DMS114 treated with DMSO at 0.1 percent for 48 hours (cell line): ENCODE data around the gene TRMU.

ENCODE experiments used
- DNase-seq: peaks from one replicate; lab custom pipeline; 2025; ENCODE audit not compliant: unreplicated experiment; lab: John Stamatoyannopoulos, UW

TRMU gene

DNA sequence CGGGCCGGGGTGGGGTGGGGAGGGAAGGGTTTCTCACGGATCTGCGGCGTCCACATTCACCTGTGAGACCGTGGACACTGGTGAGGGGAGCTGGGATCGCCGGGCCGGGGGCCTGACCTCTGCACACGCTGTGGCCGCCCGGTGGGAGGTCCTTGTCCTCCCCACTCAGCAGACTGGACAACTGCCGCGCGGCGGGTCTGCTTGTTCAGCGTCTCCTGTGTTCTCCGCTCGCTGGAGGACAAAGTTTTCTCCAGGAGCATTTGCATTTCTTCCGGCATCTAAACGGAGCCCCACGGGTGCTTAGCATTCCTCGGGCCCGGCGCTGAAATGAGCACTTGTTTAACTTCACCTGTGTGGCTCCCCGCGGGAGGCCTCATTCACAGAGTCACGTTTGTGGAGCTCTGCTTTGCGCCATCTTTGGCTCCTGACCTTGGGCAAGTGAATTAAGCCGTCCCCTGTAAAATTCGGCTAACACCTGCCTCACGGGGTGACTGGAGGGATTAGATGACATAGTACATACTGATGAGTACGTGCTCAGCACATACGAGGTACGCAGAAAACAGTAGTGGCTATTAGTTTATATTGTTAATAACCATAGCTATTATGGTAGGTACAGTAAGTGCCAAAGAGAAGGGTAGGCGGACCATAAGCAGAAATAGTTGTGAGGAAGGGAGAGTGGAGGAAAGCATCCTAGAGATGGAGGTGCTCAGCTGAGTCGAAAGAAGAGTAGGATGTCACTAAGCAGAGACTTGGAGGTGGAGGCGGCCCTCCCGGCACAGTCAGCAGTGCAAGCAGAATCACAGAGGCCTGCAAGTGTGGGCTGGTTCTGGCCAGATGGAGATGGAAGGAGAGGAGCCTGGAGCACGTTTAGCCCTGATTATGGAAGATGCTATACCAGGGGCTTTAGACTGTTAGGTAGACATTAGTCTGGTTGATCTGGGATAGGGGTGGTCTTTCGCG is 885 bp downstream of the TRMU start:
- no peak for DNase-seq

DNA sequence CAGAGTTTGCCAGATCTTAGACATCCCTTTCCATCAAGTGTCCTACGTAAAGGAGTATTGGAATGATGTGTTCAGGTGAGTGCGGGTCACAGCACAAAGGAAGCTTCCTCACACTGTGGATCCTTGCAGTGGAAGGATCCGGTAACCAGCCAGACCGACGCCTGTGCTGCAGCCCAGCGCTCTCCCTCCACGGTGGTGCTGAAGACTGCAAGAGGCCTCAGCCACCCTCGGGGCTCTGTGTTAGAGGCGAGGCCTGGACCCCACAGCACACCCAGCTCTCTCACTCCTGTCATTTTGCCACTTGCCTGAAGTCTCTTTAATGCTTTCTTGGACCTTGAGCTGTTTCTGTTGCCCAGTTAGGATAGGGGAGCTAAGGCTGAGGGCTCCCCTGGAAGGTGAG is 2.4 kb downstream of the TRMU start:
- no peak for DNase-seq

DNA sequence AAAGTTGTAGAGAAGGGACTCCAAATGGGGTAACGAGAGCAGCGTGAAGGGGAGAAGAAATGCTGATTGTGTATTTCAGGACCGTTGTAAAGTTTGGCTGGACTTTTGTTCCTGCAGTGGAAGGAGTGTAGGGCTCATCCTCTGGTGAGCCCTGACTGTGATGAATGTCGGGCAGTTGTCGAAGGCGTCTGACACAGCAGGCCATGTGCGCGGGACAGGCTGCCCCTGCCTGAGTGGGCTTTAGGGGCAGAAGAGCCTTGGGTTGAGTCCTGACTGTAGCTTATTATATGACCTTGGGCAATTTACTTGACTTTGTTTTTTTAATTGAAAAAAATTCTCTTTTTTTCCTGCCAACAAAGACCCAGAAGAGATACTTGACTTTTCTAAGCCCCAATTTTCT is 3.1 kb downstream of the TRMU start:
- no peak for DNase-seq

DNA sequence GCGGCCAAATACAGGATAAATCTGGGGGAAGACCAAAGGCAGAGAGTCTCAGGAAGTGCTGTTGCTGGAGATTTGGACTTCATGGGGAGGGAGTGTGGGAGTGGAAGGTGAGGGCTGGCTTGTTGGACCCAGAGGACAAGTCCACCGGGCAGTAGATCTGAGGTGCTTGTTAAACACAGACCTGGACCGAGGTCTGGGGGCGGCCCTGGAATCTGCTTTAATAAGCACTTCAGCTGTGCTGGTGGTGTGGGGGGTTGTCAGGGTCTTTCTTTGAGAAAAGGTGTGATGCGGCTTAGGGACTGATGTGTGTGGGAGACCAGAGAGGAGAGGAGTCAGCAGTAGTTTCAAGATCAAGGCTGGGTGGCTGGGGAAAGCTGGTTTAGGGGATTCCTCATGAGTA is 4.4 kb downstream of the TRMU start:
- DNase-seq: no peak

DNA sequence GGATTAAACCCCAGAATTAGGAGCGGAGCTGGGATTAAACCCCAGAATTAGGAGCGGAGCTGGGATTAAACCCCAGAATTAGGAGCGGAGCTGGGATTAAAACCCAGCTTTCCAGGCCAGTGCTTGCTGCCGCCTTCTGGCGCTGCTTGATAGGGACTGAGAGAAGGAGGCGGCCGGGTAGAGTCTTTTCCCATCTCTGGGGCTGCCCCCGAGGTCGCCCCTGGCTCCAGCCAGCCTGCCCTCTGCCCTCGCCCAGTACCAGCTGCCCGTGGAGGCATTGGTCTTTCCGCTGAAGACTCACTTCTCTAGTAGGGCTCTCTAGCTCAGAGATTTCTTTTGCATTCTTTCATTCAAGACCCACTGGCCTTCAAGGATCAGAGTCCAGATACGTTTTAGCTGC is 5.2 kb downstream of the TRMU start:
- no peak for DNase-seq

DNA sequence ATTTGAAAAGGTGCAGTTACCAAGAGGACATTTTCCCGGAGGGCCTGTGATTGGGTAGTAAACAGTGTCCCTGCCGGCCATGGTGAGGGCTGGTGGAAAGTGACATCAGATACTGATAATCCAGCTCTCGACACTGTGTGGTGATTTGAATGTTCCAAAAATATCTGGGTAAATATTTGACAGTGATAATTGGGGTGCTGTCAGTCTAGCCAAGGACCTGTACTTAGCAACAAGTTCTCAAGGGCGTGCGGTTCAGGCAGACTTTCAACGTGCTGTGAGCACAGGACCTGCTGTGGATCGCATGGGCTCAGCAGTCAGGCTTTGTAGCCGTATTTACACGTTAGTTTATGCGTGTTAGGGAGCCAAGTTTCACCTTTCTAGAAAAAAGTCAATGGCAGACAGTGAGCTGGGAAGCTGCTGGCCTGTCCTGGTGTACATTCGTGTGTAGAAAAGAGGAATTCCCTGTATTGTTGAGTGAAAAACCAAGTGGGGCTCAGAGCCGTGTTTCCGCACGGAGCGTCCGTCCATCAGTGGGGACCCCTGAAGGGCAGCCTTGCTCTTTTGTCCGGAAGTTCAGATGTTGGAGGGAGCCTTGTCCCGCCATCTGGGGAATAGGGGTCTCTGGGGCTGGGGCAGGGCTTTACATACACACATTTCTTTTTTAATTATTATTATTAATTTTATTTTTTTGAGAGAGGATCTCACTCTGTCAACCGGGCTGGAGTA is 11.3 kb downstream of the TRMU start:
- no peak for DNase-seq

DNA sequence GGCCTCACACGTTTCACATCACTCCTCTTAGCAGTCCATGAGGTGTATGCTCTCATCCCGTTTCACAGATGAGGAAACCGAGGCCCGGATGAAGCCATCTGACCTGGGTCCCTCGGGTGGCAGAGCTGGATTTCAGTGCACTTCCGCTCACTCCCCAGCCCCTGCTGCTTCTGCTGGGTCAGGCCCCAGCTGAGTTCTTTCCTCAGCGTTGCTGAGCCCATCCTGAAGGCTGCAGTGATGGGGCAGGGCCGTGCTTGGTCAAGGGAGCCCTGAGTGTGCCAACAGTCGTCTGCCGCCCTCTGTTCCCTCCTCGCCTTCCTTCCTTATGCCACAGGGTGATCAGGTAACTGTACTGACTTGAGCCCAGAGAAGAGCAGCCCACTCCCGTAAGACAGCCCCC is 12.1 kb downstream of the TRMU start:
- no peak for DNase-seq

DNA sequence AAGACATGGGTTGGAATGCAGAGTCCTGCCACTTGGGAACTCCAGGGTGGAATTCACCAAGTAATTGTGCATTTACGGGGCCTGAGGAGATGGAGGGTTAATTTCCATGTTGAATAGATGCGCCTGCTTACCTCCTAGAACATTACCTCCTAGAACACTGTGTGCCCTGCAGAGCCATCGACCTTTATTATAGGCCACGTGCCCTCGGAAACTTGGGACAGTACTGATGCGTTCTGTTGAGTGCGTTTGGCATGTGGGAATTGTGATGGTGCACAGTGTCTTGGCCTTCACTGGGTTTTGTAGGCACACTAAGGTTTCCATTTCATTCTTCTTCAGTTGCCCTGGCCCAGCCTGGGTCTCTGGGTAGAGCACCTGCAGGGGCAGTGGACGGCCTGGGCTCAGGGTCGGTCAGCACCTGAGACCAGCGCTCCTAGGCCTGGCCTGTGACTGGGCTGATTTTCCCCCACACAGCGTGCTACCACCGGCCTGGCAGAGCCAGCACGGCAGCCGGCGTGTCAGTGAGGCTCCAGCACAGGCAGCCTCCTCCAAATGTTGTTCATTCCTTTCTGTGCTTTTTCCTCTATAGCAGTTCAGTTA is 12.7 kb downstream of the TRMU start:
- no peak for DNase-seq

DNA sequence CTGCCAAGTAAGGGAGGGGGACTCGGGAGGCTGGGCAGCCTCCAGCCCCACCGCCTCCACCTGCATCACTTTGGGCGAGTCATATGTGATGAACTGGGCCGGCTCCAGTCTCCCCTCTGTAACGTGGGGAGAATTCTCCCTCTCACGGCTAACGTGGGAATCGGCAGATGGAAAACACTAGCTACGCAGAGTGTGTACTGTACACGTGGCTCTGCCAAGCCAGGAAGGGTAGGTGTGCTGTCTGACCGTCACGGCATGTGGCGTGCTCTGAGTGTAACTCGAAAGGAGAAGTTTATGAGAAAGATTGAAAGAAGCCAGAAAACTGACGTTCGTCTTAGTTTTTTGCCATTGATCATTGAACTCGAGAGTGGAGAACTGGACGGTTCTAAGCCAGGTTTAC is 13.7 kb downstream of the TRMU start:
- no peak for DNase-seq

DNA sequence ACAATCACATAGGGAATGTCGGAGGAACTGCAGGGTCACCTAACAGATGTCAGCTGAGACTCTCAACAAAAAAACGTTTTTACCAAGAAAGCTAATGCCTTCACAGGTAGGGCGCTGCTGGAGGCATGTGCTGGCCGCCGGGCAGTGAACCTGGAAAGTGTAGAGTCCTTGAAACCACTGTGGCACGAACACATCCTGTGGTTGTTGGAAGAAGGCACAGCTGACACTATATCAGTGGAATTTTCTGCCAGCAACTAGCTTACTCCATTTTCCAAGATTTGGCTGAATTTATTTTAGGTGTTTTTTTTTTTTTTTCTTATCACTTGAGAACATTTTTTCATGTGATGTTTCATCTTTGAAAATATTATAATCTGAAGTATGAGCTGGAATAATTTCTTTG is 14.2 kb downstream of the TRMU start:
- no peak for DNase-seq

DNA sequence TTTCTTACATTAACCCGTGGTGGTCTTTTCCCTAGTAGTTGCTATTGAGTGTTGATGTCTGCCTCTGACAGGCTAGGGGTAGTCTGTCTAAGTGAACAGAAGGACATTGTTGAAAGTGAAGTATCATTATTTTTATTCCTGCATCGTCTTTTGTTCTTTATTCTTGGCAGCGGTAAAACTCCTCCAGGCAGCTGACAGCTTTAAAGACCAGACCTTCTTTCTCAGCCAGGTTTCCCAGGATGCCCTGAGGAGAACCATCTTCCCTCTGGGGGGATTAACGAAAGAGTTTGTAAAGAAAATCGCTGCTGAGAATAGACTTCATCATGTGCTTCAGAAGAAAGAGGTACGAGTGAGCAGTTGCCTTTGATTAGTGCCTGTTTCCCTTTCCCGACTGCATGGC is 14.6 kb downstream of the TRMU start:
- DNase-seq: no peak

DNA sequence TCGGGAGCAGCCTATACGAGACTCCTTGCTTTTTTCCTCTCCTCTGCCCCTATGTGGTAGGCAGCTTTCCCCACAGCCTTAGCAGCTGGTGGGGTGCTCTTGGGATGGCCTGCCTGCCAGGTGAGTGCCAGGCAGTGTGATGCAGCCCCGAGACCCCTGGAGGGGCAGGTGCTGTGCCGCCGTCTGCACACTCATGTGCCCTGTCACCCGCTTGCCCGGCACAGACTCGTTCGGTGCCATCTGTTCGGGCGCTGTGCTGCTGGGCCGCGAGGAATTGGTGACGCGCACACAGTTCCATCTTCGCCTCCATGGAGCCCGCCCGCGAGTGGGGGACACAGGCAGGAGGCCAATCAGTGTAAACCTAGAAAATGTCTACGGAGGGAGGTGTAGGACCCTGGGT is 15.1 kb downstream of the TRMU start:
- no peak for DNase-seq

DNA sequence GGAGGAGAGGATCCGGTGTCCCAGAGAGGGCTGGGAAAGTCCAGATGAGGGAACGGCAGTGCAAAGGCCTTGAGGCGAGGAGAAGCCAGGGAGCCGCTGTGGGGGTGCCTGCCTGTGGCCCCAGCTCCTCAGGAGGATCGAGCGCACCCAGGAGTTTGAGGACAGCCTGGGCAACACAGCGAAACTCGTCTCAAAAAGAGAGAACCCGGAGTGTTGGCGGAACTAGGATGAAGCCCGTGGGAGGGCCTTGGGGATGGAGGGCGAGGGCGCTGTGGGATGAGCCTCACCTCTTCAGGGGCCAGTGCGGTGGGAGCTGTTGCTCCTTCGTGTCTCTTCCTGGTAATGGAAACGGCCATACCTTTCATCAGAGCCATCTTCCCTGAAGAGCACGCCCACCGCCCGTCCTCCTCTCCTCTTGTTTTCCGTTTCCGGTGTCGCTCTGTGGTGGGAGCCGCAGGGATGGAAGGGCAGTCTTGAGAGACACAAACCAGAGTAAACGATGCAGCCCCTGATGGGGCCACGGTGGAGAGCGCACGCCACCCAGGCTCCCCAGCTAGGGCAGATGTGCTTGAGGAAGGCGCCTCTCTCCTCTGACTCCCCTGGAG is 15.7 kb downstream of the TRMU start:
- DNase-seq: no peak

DNA sequence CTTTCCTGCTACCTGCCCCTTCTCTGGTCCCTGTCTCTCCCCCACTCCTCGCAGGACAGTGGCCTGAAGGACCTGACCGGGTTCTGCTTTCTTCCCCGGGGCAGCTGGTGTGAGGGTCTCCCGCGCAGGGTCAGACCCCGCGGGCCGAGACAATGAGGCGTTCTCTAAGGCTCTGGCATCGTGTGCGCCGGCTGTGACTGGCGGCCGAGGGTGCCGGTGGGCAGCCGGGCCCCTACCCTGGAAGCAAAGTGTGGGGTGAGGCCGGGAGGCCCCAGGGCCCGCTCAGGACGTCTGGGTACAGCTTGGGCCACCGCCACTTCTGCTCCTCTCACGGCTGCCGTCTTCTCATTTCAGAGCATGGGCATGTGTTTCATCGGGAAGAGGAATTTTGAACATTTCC is 16.3 kb downstream of the TRMU start:
- DNase-seq: no peak

DNA sequence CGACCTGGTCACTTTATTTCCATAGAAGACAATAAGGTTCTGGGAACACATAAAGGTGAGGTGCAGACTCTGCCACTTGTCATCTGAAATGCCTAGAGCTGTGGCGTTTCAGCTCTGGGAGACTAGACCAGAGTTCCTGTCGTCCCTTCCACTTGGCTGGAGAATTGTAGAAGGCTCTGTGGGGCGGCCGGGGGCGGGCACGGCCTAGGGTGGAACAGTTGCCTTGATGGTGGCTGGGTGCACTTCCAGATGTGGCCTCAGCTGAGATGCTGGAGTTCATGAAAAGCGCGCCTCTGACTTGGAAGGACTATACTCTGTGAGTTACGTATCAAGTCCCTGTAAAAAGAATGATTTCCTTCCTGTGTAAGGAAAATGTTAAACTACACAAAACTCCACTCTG is 16.8 kb downstream of the TRMU start:
- no peak for DNase-seq

DNA sequence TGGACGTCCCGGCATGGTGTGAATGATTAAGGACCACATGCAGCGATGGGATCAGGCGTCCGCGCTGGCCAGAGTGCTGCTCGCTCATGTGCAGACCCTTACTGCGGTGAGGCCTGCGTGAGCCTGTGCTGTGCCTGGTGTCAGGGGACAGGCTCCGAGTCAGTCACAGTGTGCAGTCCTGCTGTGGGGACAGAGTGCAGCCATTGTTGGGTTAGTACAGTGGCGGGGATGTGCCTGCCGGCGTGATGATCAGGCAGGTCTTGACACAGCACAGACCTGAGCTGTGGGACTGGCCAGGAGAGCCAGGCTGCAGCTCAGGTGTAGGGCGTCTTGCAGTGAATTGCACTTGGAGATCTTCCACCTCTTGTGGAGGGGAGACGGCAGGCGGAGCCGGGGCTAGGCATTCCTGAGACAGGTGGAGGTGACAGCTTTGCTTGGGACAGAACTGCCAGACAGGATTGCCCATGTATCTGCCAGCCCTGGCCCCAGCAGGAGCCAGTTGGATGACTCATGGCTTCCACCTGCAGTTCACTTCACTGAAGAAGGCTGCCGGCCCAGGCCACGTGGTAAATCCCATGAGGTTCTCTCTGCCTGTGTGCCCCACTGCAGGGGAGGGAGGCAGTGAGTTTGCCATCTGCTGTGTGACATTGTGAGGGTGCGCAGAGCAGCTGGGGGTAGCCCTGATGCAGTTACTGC is 17.3 kb downstream of the TRMU start:
- DNase-seq: no peak

DNA sequence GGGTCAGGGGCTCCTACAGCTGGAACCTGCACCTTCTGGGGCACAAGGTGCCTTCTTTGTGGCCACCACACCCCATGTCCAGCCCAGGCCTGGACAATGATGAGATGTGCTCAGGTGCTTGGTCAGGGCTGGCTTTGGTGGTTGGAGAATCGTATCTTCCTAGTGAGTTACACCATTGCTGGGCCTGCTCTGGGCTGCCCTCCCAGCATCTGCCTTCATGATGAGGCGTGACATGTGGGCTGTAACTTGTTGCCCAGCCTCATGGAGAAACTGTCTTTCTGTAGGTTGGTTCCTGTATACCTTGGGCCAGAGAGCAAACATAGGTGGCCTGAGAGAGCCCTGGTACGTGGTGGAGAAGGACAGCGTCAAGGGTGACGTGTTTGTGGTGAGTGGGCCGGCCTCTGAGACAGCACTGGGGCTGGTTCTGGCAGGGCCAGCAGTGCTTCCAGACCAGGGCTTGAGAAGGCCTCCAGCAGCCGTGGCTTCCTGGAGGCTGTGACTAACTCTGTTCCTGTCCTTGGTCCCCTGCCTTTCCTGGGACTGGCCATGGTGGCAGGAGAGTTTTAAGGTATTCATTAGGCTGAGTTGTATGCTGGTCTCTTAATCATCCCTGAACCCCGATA is 18.1 kb downstream of the TRMU start:
- DNase-seq: no peak

DNA sequence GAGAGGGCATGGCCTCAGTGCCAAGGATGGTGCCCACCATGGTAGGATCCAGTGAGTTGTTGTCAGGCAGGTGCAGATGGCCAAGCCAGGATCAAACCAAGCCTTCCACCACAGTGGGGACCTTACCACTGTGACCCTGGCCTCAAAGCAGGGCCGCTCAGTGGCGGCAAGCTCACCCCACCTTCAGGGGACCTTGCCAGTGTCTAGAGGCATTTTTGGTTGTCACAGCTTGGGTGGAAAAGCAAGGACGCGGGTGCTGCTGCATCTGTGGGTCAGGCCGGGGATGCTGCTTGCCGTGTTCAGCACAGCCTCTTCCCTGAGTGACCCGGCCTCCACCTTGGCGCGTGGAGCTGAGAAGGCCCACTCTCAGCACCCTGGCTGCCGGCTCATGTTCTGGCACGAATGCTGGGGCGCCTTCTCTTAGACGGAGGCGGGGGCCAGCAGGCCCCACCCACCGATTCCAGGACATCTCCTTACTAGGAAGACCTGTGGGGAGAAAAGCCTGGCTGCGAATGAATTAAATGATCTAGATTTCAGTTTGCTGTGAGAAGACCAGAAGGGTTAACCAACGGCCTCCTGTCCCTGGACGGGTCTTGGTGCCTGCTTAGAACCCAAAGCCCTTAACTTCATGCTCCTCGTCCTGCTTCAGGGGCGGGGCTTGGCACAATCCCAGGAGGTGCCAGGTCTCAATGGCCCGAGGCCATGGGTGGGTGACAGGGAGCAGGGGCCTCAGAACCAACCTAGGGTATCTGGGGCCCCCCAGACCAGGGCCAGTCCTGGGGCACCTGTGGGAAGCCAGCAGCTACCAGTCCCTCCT is 18.9 kb downstream of the TRMU start:
- DNase-seq: no peak

DNA sequence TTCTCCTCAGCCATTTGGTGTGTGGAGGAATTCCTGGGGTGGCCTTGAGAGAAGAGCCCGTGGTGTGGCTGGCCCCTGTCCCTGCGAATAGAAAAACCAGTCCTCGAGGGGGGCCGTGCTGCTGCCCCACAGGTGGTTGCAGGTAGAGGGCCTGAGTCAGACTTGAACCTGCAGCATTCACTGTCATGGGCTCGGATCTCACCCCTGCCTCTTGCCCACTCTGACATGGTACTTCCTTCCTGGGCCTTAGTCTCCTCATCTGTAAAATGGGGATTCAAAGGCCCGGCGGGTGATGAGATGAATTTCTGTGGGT is 19.4 kb downstream of the TRMU start:
- no peak for DNase-seq
